Pons (tissue), 1 donor: ENCODE data around the gene MYZAP.
"Not testable (repeated sequence)": the region's sequence is repeated elsewhere in the genome, so short reads cannot be mapped to it uniquely, and the experiment has no call there.

Experiments used
- DNase-seq: peaks from one replicate; pipeline ENCODE4 v3.0.0-alpha.2; 2016; ENCODE audit warnings: low spot score

MYZAP gene

DNA sequence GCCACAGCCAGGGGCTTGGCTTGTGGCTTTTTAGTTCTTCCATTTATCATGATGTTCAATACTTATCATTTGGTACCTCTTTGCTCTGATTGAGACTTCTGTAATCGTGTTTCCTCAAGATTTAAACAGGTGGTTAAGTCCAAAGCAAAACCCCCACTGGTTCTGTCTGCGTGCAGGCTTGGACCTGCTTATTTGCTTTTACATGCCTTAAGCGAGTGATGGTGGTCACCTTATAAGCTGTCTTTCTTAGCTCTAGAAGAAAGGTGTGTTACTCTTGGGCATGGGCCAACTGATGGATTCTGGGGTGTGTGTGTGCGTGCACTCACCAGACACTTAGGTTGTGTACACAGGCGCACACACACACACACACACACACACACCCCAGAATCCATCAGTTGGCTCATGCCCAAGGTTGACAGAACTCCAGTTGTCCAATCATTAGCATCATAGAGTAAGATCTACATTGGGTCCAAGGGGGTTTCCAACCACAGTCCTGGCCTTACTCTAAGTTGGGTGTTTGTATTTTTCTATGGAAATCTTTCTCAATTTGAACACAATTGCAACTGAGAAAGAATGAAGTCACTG, 1.2 kb downstream of the MYZAP start:
- no peak for DNase-seq

DNA sequence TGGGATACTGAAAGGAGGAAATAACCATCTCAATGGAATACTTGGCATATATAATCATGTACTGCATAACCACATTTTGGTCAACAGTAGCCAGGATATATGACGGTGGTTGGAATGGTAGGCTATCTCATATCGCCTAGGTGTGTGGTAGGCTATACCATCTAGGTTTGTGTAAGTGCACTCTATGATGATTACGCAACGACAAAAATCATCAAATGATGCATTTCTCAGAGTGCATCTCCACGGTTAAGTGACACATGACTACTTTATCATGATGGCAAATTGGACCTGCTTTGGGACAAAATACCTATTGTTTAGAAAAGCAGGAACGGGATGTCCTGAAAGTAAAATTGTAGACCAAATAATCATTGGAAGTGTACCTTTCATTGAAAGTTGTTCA, 2.8 kb downstream of the MYZAP start:
- no peak for DNase-seq

DNA sequence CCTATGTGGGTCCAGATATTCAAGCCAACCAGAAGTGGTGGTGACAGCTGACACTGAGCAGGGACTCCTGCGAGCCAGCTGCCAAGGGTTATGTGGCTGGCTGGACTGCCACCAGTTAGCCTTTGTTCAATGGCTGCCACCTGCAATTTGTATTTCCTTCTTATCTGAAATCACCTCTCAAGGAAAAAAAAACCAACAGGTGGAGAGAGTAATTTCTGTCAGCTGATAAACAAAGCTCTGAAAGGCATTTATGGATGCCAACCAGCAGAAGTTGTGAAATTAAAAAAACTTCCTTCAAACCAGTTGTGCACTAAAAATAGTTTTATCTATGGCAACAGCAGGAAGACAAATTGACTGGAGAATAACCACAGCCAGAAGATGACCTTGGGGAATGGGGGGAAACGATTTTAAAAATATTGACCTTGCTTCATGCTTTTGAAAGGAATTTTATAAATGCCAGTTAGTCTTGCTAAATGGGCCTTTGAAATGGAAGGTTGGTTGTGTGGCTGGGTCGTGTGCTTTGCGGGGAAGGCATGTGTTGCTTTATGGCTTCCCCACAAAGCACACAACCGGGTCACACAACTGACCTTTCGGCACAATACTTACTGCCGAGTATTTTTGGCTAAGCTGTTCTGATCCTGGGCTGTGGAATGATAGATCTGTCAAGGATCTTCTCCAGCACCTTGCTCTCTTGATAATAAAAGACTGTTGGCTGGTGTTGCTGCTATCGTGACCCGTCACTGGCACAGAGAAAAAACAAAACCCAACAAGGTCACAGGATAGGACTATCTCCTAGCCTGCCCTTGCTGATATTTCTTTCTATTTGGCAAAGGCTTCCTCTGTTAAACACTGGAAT, 3.5 kb downstream of the MYZAP start:
- DNase-seq: no peak

DNA sequence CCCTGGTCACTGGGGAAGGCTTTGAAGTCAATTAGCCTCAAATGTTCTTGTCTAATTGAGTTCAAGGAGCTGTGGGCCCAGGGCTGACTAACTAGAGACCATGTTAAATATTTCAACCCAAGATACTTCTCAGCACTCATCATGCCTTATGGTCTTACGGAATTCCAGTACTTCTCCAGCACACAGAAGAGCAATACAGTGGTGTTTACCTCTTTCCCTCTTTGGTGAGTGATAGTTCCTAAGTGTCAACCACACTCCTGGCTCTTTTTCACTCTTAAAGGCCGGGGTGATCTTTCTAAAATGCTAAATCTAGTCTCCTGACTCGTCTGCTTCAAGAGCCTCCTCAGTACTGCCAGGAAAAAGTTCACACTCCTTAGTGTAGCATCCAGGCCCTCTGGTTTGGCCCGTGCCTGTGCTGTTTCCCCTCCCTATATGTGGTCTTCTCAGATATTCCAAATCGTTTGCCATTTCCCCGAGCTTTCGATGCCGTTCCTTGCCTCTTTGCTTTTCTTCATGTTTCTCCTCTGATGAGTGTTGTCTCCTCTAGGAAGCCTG, 4.7 kb downstream of the MYZAP start:
- DNase-seq: no peak

DNA sequence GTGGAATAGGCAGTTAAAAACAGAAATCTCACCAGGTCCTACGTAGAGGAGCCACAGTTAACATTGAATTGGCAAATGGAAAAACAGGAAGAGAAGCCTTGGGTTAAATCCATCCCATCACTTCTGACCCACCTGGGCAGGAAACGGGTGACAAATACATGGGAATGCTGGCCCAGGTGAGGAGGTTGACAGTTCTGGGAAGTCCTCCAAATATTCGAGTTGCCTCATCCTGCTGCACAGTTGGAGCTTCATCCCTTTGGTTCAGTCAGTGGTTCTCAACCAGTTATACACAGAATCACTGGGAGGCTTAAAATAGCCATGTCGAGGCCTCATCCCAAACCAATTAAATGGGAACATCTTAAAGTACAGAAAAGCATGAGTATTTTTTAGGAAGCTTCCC, 5.3 kb downstream of the MYZAP start:
- no peak for DNase-seq

DNA sequence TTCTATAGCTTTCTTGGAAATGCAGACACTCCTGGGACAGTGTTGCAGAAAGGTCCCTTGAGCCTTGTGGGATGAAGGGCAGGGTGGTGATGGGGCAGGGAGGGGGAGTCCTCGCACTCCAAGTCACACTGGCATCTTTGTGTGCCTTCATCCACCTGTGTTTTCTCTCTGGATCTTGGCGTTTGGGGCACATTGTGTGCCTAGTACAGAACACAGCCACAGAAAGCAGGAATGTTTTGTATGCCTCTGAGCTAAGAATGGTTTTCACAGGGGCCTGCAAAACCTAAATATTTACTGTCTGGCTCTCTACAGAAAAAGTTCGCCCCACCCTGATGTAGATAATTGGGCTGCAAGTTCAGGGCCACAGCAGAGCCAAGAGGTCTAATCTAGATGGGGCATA, 5.7 kb downstream of the MYZAP start:
- no peak for DNase-seq

DNA sequence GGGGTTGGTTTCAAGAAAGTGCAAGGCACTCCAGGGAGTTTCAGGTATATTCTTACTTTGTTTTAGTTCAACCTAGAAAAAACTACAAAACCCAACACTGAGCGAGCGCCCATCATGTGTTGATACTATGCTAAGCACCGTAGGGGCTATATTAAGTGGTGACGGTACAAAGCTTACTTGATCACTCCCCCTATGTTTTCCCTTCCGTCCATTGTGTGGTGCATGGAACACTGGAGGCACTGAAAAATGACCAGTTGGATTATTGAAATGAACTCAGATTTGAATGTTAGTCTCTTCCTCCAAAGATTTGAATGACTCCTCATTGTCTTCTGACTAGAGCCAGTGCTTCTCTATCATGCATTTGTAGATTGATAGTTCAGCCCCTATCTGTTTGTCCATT, 6.6 kb downstream of the MYZAP start:
- no peak for DNase-seq

DNA sequence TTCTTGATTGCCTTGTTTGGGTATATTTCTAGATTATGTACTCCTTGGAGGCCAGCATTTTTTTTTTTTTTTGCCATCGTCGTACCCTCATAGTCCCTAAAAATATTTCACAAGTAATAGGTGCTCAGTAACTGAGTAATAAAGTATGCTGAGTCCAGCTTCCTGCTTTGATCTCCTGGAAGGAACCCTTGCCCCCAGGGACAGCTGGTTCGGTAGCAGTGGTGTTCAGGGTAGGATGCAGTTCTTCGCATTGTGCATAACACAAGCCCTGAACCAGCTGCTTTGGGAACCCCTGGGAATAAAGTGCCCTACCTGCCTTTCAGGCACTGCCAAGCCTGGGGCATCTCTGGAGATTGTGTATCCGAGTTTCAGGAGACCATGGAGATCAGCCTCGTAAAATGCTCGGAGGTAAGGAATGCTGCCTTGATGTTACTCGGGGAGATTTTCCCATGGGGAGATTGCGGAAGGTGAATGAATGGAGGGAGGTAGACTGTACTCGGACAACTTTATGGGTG, 7.6 kb downstream of the MYZAP start:
- DNase-seq: no peak

DNA sequence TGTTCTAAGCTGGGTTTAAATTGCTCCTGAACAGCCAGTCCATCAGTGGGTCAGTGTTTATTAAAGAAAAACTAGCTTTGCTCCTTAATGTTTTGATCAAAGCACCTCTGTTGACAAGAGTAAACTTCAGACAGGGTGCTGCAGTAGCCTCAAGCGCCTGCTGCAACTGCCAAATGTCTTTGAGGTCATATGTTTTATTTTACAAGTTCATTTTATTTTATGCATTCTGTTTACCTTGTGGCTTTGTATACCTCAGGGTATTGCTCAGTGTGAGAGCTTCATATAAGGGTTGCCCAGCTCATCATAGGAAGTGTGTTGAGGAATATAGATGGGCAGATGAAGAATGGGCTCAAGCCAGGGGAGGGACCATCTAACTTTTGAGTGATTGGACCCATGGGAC, 8.5 kb downstream of the MYZAP start:
- DNase-seq: no peak

DNA sequence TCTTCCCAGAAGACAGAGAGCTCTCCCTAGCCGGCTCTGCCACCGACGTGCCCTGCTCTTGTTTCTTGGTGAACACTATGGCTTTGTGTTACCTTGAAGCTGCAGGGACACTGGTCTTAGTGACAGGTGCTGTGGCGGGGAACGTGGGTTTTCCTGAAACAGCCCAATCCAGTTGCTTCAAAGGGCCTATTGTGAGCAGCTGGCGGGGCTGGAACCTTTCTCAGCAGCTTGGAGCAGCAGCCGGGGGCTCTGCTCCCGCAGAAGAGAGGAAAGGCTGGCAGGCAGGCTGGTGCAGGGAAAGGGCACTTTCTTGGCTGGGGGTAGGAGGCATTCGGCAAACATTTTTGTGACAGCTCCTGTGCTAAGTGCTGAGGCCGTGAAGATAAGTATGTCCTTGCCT, 12.8 kb downstream of the MYZAP start:
- DNase-seq: no peak

DNA sequence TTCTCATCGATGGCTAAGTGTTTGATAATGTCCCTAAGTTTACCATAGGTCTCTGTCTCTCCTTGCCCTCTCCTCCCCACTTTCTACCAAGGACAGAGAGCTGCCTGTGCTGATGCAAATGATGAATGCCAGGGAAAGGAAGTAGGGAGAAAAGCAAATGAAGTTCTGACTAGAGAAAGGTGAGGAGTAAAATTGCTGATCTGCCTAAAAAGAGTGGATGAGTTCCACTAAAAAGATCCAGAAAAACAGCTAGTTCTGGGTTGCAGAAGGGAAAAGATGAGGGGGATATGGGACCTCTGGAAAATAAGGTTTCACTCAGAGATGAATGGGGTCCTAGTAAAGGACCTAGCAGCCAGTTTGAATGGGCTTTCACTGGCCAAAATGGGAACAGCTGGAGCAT, 13.8 kb downstream of the MYZAP start:
- no peak for DNase-seq

DNA sequence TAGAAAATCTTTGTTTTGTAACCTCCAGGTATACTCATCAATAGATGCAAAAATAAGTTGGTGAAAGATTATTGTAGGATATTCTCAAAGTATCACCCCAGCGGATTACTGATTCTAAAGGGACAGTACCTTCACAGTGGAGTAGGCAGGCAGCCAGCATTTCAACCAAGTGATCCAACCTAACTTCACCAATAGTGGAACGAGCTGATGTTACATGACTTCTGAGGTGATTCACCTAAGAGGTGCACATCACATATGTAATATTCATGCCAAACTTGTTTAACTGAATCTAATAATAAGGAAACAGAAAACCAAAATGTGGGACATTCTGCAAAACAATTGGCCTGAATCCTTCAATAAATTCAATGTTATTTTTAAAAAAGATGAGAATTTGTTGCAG, 14.3 kb downstream of the MYZAP start:
- DNase-seq: no peak

DNA sequence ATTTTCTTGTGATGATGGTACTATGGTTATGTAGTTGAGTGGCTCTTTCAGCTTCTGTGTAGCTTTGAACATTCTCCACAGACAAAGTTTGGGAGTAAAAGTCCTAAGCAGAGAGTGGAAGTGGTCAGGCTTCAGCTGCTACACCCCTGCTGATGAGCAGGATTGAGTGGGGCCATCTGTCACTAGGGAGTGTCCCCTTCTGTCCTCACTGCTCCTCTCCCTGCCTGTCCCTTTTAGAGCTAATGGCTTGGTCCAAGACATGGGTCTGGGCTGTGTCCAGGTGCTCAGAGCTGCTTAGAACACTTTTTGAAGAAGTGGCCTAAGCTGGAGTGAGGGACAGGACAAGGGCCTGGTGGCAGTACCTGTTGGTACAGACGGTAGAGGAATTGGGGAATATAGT, 15.1 kb downstream of the MYZAP start:
- DNase-seq: no peak

DNA sequence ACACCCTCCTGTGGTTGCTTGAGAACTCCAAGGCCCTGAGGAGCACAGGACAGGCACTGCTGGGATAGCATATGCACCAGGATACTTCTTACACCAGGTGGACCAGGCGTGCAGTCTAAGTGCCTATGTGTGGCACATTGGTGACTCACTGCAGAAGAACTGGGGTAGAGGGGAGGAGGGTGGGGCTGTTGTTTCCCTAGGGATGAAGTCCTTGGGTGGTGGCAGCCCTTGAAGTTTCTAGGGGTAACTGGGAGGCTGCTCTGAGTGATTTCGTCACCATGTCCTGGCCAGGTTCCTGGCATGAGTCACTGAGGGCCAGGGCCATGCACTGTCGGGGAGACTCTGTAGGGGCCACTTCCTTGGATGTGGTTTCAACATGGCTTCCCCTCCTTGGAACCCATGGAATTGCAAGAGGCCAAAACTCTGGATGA, 15.9 kb downstream of the MYZAP start:
- no peak for DNase-seq

DNA sequence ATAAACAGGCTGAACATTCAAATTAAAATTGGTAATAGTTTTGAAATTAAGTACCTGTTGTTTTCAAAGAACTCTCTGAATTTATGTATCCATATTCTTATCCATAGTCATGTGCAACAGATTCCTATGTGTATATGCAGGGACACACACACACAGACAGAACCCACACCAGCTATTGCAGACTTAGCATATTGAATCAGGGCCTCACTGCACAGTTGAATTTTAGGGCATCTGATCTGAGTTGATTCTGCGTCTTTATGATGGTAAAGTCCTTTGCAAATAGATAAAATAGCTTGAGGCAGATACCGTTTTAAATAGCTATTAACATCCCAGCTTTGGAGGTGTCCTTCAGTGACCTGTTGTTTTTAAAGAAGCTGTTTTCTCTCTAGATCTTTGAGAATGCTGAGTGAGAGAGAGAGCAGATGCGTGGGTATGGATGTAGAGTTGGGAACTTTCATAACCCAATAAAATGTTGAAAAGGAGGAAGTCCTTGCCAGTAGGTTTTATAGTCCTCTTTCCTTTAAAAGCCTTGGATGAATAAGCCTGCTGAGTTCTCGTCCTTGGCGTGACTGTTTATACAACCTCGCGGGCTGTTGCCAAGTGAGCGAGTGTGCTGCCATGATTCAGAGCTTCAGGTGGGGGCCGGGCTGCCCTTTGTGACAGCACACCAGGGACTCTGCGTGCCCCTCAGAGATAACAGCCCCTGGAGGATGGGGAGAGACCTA, 18.3 kb downstream of the MYZAP start:
- DNase-seq: peak; percentile 33

DNA sequence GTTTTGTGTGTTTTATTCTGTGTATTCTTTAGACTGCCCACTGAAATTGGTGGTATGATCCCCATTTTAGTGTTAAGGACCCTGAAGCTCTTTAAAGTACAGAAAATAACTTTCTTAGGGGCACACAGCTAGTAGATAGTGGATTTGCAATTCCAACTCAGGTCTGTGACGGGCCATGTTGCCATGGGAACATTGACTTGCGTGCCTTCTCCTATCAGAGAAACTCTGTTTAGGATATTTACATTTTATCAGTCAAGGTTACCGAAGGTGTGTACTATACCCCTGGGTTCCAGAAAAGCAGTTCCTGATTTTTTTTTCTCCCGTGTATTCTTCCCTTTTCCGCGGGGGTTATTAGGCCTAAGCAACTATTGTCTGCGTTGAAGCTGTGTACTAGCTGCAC, 19.4 kb downstream of the MYZAP start:
- no peak for DNase-seq

DNA sequence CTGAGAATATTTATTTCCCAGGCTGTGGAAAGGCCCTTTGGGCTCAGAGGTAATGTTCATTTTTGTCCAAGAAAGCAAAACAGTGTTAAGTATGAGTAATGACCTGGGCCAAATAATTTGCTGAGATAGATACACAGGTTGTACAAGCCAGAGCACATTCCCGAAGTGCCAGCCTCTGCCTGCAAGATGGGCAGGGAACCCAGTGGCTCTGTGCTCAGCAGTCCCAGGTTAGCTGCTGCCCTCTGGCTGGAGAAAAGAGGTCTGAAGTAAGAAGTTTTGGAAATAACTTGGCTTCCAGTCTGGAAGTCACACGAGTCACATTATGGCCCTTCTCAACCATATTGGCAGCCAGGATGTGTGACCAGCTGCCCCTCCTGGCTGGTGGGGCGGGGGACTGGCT, 20.2 kb downstream of the MYZAP start:
- DNase-seq: peak; percentile 31

DNA sequence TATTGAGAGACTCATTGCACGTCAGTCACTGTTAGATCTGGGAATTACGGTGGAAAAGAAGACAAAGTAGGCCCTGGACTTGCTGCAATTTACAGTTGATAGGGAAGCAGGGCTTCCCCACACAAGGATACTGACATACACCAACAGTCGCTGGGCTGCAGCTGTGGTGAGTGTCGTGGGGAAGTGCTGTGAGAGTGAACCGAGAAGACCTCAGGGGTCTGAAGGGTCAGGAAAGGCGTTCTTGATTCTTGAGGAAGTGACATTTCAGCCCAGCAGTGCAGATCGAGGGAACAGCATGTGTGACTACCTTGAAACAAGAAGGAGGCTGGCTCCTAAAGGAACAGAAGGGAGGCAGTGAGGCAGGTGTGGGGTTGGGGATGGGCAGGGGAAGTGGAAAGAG, 22.5 kb downstream of the MYZAP start:
- no peak for DNase-seq

DNA sequence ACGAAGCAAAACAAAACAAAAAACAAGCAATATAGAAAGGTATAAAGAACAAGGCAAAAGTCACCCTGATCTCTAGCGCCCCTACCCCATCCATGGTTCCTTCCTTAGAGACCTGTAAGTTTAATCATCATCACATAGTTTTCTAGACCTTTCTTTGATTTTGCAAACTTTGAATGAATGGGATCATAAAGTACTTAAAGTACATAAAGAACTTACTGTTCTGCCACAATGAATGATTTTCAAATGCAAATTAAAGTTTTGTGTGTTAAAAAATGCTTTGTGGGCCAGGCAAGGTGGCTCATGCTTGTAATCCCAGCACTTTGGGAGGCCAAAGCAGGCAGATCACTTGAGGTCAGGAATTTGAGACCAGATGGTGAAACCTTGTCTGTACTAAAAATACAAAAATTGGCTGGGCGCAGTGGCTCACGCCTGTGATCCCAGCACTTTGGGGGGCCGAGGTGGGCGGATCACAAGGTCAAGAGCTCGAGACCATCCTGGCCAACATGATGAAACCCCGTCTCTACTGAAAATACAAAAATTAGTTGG, 24.3 kb downstream of the MYZAP start:
- not testable (repeated sequence) for DNase-seq

DNA sequence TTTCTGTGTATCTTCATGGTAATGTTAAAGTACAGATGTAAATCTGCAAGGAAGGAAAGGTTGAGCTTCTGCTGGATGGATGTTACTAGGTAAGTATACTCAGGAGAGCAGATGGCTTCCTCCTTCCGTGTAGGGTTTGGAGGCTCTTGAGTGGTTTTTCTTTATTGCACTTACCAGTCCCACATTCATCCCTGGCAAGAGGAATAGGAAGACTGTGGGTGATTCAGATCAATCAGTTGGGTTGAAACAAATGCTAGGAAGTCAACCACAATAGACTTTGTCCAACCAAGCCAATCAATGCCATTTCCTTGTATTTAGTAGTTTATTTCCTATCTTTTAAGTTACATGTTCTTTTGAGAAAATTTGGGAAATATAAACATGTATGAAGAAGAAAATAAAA, 26.6 kb downstream of the MYZAP start:
- DNase-seq: no peak

DNA sequence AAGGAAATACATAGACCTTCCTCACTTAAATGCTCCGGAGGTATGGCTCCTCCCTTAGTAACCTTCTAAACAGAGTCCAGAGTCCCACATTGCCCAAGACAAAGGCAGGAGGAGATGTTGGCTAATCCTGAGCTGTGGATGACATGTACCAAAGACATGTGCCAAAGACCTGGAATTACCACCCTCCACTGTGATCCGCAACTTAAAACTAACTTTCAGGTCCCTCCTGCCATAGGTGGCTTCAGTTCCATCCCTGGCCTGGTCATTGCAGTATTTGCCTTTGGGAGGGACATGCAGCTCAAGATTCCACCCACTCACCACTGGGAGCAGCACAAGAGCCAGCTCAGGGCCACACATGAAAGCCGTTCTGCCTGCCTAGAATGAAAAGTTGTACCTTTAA, 28.0 kb downstream of the MYZAP start:
- no peak for DNase-seq

DNA sequence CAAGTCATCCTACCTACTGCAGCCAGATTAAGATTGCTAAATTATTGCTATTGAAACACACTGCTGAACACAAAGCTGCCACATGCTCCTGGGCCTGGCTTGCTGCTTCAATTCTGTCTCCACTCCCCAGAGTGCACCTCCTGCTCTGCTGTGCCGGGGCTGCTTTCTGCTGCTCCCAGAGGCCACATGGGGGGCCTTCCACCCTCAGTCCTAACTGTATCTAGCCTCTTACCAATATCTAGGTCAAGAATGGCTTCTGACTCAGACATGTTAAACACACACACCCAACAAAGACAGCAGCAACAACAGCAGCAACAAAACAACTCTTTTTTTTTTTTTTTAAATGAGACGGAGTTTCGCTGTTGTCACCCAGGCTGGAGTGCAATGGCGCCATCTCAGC, 33.0 kb downstream of the MYZAP start:
- DNase-seq: no peak
